ENCODE results near the gene OVCA2.

Gene OVCA2

DNA sequence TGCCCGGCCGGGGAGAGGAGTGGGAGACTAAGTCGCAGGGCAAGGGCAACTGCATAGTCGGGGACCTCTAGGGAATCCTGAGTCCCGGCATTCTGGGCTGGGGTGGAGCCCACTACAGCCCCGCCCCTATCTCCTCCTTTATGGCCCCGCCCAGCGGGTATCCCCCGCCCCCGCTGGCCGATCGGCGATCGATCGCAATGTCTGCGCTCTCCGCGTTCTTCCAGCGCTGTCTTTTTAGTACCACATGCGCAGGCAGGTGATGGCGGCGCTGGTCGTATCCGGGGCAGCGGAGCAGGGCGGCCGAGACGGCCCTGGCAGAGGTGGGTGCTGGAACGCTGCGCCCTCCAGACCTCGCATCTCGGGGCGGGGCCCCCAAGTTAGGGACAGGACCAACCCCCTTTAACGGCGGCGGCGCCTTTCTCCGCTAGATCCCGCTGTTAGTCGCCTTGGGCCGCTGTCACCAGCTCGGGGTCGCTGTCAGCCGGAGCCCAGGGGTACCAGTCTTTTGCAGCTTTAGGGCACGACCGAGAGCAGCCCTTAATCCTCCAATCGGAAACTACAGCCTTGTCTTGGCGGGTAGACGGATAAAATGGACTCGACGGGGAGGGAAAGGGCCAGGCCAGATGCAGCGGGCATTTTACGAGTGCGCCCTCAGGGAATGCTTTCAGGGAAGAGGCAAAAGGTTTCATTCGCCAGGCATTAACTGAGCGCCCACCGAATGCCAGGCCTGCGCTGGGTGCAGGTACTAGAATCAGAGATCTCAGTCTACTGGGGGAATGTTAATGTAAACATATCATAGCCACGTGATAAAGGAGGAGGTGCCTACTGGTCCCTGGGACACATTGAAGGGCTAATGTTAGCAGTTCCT lies 11.7 kb upstream of the OVCA2 start, which contains the start of gene DPH1:
Gene DPH1, plus strand, starts transcription at position 243 of the 868 bp plus-strand sequence. Its CDS starts 17 bp downstream, at position 260.
- intact Hi-C loops (cut with DNase I) = loop anchor here (10.0 kb wide), 1 partner anchor 315 kb away; the partner anchor contains the start of gene TLCD2
- peak; percentile 81 to 99 (median 90) for DNase-seq

DNA sequence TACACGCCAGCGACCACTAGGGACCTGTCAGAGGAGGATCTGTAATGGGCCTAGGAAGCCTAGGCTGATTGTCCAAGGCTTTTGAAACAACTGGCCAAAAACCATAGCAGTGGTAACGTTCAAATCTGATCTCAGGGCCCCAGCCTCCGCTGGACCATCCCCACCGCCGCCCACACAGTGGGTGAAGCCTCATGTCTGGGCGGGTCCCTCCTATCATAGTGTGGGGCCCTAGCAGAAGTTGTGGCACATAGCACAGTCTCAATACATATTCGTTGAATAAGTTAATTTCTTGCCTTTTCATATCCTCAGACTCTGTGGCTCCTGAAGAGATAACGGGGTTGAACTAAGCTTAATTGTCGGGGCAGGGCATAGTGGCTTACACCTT lies 11.1 kb upstream of the OVCA2 start:
- peak in 2 of 10 donors; percentile 58 to 84 for DNase-seq
- intact Hi-C loops (cut with DNase I) = loop anchor here (10.0 kb wide), 1 partner anchor 316 kb away; the partner anchor contains the start of gene TLCD2

- no peak for DNase-seq
Measured at GRCh38 chr17:2033153-2033552, 8.7 kb upstream of the OVCA2 start.

GRCh38 chr17:2034157-2034556 lies 7.7 kb upstream of the OVCA2 start:
- DNase-seq = no peak
- intact Hi-C loops (cut with DNase I) = loop anchor here (10.0 kb wide), 1 partner anchor 319 kb away; the partner anchor contains the start of gene TLCD2

More at GRCh38 chr17:2033153-2033552, 8.7 kb upstream of the OVCA2 start:
- intact Hi-C loops (cut with DNase I) = loop anchor here (10.0 kb wide), 1 partner anchor 318 kb away; the partner anchor contains the start of gene TLCD2

DNA sequence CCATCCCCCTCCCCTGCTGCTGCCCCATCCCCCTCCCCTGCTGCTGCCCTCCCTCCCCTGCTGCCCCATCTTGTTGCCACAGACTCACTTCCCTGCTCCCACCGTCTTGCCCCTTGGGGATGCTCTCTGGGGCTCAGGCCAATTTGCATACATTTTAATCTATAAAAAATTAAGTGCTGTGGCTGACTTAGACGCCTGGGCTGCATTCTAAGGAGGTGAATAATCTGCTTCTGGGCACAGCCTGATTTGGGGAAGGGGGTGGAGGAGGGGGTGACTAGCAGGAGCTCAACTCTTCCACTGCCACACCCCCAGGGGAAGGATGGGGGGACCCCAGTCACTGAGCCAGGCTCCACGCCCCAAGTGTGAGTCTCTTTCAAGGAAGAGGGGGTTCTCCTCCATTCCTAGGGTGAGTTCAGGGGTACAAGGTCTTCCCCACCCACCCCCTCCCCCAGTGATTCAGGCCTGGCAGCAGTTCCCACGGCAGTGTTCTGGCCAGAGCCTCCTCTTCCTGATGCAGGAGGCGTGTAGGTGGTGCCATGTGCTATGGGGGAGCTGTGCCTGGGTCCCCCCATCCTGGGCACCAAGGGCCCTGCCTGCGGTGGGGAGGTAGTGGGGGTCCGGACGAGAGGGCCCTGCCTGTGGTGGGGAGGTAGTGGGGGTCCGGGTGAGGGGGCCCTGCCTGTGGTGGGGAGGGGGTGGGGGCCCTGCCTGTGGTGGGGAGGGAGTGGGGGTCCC lies 6.8 kb upstream of the OVCA2 start:
- no peak for DNase-seq
- intact Hi-C loops (cut with DNase I) = loop anchor here (10.0 kb wide), 1 partner anchor 320 kb away; the partner anchor contains the start of gene TLCD2

DNA sequence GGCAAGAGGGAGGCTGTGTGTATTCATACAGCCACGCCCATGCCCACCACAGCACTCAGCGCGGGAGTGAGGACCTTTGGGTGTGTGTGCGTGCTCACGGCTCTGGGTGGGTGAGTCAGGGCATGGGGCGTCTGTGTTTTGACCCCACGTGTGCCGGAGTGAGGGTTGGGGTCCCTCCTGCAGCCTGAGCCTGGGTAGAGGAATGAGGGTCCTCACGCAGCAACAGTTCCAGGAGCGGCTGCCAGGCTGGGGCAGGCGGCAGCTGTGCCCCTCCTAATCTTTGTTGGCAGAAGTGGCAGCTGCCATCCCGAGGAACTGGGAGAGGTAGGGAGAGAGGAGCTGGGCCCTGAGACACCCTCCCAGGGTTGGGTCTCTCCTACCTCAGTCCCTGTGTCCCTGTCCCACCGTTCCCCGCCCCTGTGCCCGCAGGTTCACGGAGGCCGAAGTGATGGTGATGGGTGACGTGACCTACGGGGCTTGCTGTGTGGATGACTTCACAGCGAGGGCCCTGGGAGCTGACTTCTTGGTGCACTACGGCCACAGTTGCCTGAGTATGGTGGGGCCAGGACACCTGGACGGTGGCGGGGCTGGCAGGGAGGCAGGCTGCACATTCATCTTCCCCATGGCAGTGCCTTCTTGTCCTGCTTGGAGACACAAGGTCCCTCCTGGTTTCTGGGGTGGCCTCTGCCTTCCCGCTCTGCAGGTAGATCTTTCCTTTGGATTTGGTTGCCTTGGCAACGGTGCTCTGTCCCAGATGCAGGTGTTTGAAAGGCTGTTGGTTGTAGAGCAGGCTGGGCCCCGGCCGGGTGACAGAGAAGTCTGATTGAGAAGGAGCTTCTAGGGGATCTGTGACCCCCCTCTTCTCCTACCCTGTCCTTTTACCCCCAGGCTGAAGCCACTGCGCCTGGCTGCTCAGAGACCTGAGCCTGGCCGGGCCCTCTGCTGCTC lies 6.0 kb upstream of the OVCA2 start:
- peak in 1 of 10 donors; percentile 5 for DNase-seq
- intact Hi-C loops (cut with DNase I) = loop anchor here (10.0 kb wide), 1 partner anchor 321 kb away; the partner anchor contains the start of gene TLCD2

DNA sequence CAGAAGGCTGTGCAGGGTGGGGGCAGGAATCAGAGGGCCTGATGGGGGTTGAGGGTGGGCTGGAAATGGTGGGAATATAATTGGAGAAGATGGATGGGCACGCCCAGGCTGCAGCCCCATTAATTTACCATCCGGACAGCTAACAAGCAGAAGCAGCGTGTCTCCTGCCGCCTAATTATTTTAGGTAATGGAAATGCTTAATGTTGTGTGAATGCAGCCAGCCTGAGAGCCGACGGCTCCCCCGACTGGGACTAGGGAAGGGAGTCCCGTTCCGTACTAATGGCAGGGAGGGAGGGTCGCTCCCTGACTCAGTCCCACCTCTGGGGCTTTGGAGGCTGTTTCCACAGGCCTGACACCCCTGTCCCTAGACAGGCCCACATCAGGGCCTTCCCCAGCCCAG lies 4.7 kb upstream of the OVCA2 start:
- intact Hi-C loops (cut with DNase I) = loop anchor here (10.0 kb wide), 1 partner anchor 322 kb away; the partner anchor contains the start of gene TLCD2
- no peak for DNase-seq

DNA sequence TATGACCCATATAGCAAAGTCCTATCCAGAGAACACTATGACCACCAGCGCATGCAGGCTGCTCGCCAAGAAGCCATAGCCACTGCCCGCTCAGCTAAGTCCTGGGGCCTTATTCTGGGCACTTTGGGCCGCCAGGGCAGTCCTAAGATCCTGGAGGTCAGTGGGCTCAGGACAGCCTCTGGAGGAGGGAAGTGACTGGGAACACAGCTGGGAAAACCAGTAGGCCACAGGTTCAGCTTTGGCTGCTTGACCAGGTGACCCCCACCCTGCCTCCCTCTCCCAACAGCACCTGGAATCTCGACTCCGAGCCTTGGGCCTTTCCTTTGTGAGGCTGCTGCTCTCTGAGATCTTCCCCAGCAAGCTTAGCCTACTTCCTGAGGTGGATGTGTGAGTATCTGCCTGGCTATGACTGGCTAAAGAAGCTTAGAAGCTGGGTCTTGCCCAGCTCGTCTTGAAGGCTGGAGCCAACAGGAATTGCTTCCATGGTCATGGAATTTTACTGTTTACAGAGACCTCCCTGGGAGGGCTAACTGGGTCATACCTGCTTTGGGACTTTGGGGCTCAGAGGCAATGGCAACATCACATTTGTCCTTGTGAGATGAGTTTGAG lies 1.5 kb upstream of the OVCA2 start:
- intact Hi-C loops (cut with DNase I) = no loop called here
- no peak for DNase-seq

DNA sequence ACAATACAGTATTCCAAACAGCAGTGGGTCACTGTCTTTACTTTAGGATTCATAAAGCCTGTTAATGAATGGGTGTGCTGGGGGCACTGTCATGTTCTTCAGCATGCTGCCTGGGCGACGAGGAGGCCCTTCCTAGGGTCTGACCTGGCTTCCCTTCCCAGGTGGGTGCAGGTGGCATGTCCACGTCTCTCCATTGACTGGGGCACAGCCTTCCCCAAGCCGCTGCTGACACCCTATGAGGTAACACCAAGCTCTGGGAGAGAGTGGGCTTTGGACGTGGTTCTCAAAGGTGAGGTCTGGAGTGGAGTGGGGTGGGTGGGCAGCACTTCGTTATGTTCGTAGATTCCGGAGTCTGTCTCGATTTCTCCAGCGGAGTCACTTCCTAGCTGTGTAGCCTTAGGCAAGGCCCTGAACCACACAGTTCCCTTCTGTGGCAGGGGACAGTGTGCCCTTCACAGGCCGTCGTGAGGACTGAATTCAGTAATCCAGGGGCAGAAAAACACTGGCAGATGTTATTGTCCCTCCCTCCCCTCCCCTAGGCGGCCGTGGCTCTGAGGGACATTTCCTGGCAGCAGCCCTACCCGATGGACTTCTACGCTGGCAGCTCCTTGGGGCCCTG lies 771 bp upstream of the OVCA2 start:
- no peak for DNase-seq
- intact Hi-C loops (cut with DNase I) = no loop called here

- no peak for DNase-seq
- intact Hi-C loops (cut with DNase I) = no loop called here
Measured at GRCh38 chr17:2042390-2042847, 597 bp downstream of the OVCA2 start.

- no peak for DNase-seq
- intact Hi-C loops (cut with DNase I) = no loop called here
Measured at GRCh38 chr17:2042933-2043332, 1.1 kb downstream of the OVCA2 start.

DNA sequence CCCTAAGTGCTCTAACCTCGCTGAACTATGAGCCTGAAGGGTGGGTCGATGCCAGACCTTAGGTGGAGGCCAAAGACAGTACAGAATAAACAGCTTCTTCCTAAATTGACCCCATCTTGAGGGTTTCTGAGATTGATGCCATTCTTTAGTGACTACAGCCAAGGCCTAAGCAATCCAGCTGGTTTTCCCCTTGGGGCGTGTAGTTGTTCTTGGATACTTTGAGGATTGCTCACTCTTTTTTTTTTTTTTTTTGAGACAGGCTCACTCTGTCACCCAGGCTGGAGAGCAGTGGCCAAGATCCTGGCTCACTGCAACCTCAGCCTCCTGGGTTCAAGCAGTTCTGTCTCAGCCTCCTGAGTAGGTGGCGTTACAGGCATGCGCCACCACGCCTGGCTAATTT lies 2.0 kb downstream of the OVCA2 start:
- intact Hi-C loops (cut with DNase I) = no loop called here
- no peak for DNase-seq

GRCh38 chr17:2044263-2044894 lies 2.6 kb downstream of the OVCA2 start:
- no peak for DNase-seq
- intact Hi-C loops (cut with DNase I) = no loop called here

DNA sequence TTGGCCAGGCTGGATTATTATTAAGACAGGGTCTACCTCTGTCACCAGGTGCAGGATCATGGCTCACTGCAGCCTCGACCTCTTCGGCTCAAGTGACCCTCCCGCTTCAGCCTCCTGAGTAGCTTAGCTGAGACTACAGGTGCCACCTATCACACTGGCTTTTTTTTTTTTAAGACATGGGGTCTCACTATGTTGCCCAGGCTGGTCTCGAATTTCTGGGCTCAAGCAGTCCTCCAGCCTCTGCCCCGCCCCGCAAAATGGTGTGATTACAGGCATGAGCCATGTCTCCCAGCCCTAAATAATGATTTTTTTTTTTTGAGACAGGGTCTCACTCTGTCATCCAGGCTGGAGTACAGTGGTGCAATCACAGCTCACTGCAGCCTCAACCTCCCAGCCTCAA lies 5.8 kb downstream of the OVCA2 start:
- intact Hi-C loops (cut with DNase I) = no loop called here
- DNase-seq = no peak

- intact Hi-C loops (cut with DNase I) = no loop called here
- DNase-seq = no peak
Measured at GRCh38 chr17:2048805-2049204, 7.0 kb downstream of the OVCA2 start.

DNA sequence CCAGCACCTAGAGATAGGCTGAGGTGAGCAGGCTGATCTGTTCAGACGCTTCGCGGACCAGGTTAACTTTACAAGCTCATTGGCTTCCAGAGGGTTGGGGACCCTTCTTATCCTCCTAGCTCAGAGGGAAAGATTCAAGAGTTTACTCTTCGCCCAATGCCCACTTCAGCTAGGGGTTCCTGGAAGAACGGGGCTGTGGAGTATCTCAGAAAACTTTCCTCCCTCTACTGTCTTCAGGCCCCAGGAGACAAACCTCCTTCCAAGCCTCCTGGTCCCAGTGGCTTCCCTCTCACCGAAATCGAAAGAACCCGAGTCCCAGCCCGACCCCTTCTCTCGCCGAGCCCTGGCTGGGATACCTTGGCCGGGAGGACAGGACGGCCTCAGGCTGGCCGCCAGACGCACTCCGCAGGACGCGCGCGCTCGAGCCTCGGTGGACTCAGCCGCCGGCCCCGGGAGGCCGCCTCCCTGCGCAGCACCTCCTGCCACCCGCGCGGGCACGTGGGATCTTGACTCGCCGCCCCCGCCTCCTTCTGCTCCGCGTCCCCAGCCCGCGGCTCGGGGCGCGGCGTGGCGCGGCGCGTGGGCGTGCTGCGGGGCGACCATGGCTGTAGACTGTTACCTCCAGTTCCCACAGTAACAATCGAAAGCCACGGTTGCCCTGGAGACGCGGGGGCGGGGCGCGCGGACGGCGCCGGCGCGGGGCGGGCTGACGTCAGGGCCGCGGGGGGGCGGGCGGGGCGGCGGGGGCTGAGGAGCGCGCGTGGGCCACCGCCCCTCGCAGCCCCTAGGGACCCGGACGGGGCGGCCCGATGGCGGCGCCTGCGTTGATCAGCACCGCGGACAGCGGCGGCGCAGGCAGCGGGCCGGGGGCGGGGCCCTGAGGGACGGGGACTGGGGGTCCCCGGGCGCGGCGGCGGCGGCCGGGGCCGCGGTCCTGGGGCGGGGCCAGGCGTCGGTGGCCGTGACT lies 7.8 kb downstream of the OVCA2 start:
- intact Hi-C loops (cut with DNase I) = no loop called here
- peak; percentile 61 to 97 (median 77) for DNase-seq
